Trophoblast cell (in vitro differentiated cells and primary cell): ENCODE results near the gene ZNF512.

ENCODE experiments used
- DNase-seq, 2 donors: peaks; one replicate each; pipeline ENCODE4 v3.0.0-alpha.2; 2016
- H2AFZ ChIP-seq: 2 replicates; pipeline ENCODE4 v1.6.1; 2013; ENCODE audit warnings: low read length, moderate library complexity, mild to moderate bottlenecking; ENCODE audit not compliant: insufficient read depth, poor library complexity
- H2AK5ac ChIP-seq: 2 replicates; pipeline ENCODE4 v1.6.1; 2013; ENCODE audit warnings: mild to moderate bottlenecking, low read length
- H2BK120ac ChIP-seq: 2 replicates; pipeline ENCODE4 v1.6.1; 2013; ENCODE audit warnings: low read length, mild to moderate bottlenecking, moderate library complexity; ENCODE audit not compliant: insufficient read depth, poor library complexity
- H2BK12ac ChIP-seq: 2 replicates; pipeline ENCODE4 v1.6.1; 2013; ENCODE audit warnings: mild to moderate bottlenecking, low read length, moderate library complexity
- H2BK5ac ChIP-seq: 2 replicates; pipeline ENCODE4 v1.6.1; 2013; ENCODE audit warnings: low read length, low read depth, moderate library complexity, mild to moderate bottlenecking; ENCODE audit not compliant: poor library complexity
- H3K14ac ChIP-seq: 2 replicates; pipeline ENCODE4 v1.6.1; 2013; ENCODE audit warnings: mild to moderate bottlenecking, low read length
- H3K18ac ChIP-seq: 2 replicates; pipeline ENCODE4 v1.6.1; 2013; ENCODE audit warnings: mild to moderate bottlenecking, low read length
- H3K23ac ChIP-seq: 2 replicates; pipeline ENCODE4 v1.6.1; 2013; ENCODE audit warnings: low read length
- H3K27ac ChIP-seq: 2 replicates; pipeline ENCODE4 v1.5.1; 2013; ENCODE audit warnings: low read depth, mild to moderate bottlenecking, inconsistent platforms, low read length, moderate library complexity
- H3K27me3 ChIP-seq: 2 replicates; pipeline ENCODE4 v1.6.1; 2013; ENCODE audit warnings: inconsistent platforms, mild to moderate bottlenecking, low read length, moderate library complexity; ENCODE audit not compliant: insufficient read depth
- H3K36me3 ChIP-seq, 2 experiments: 1 replicate in 1 of 2; 2 replicates in 1 of 2; pipeline ENCODE4 v1.6.1; 2013; ENCODE audit warnings: low read length in 2 of 2, mild to moderate bottlenecking in 2 of 2, moderate library complexity in 1 of 2; ENCODE audit not compliant: insufficient read depth in 2 of 2, control insufficient read depth in 1 of 2
- H3K4ac ChIP-seq: 2 replicates; pipeline ENCODE4 v1.6.1; 2013; ENCODE audit warnings: low read depth, mild to moderate bottlenecking, low read length, moderate library complexity
- H3K4me1 ChIP-seq, 2 experiments: 1 replicate in 1 of 2; 2 replicates in 1 of 2; pipeline ENCODE4 v1.6.1; 2013; ENCODE audit warnings: low read length in 2 of 2, mild to moderate bottlenecking in 2 of 2, moderate library complexity in 1 of 2; ENCODE audit not compliant: insufficient read depth in 2 of 2, control insufficient read depth in 1 of 2
- H3K4me2 ChIP-seq: 2 replicates; pipeline ENCODE4 v1.6.1; 2013; ENCODE audit warnings: inconsistent platforms, mild to moderate bottlenecking, low read length, moderate library complexity
- H3K4me3 ChIP-seq: 2 replicates; pipeline ENCODE4 v1.5.1; 2013; ENCODE audit warnings: mild to moderate bottlenecking, low read depth, low read length, inconsistent platforms
- H3K79me1 ChIP-seq: one replicate; pipeline ENCODE4 v1.6.1; 2013; ENCODE audit warnings: low read length
- H3K79me2 ChIP-seq: 2 replicates; pipeline ENCODE4 v1.6.1; 2013; ENCODE audit warnings: low read length, mild to moderate bottlenecking; ENCODE audit not compliant: control insufficient read depth, insufficient read depth, poor library complexity
- H3K9ac ChIP-seq: 2 replicates; pipeline ENCODE4 v1.6.1; 2013; ENCODE audit warnings: mild to moderate bottlenecking, low read length
- H3K9me3 ChIP-seq: 2 replicates; pipeline ENCODE4 v1.6.1; 2013; ENCODE audit warnings: low read depth, mild to moderate bottlenecking, control low read depth, inconsistent platforms, low read length; ENCODE audit not compliant: insufficient read depth
- H4K12ac ChIP-seq: 2 replicates; pipeline ENCODE4 v1.6.1; 2013; ENCODE audit warnings: low read depth, mild to moderate bottlenecking, low read length, moderate library complexity
- H4K8ac ChIP-seq: 2 replicates; pipeline ENCODE4 v1.6.1; 2013; ENCODE audit warnings: low read depth, mild to moderate bottlenecking, low read length, moderate library complexity
- H4K91ac ChIP-seq: one replicate; pipeline ENCODE4 v1.6.1; 2013; ENCODE audit warnings: low read depth, mild to moderate bottlenecking, low read length, moderate library complexity
- WGBS: extraction: QIAGEN DNeasy Blood & Tissue Kit; methylation state at CpG from one replicate; pipeline ENCODE4 v1.1.7; 2013; ENCODE audit warnings: missing lambda C conversion rate; ENCODE audit not compliant: insufficient read length, insufficient coverage; ENCODE audit errors: extremely low coverage; 5-methylcytosine and 5-hydroxymethylcytosine counted together

The ZNF512 gene

GRCh38 chr2:27572439-27572838 lies 10.4 kb upstream of the ZNF512 start:
- peaks cover 2% of the 10 kb centered on the region for H3K27me3 ChIP-seq
- H4K8ac ChIP-seq, result no peak overlapping the region
- no peak overlapping the region for H4K12ac ChIP-seq
- WGBS, result no CpG with 5 or more reads among the region's 2 CpGs
- no peak overlapping the region for H2BK120ac ChIP-seq
- no peak overlapping the region for H3K4me2 ChIP-seq
- no peak overlapping the region for H2BK5ac ChIP-seq
- H3K4ac ChIP-seq, result no peak overlapping the region
- no peaks in the 10 kb centered on the region for H3K4me1 ChIP-seq
- no peak overlapping the region for H3K9ac ChIP-seq
- H3K23ac ChIP-seq, result no peak overlapping the region
- H3K9me3 ChIP-seq, result no peaks in the 10 kb centered on the region
- H3K79me1 ChIP-seq, result no peaks in the 10 kb centered on the region
- no peak overlapping the region for H2AK5ac ChIP-seq
- H3K27ac ChIP-seq, result no peak overlapping the region
- no peak overlapping the region for H3K18ac ChIP-seq
- no peak overlapping the region for H3K14ac ChIP-seq
- H4K91ac ChIP-seq, result no peak overlapping the region
- no peak overlapping the region for H2BK12ac ChIP-seq
- no peak overlapping the region for H2AFZ ChIP-seq
- H3K4me3 ChIP-seq, result no peak overlapping the region
- no peaks in the 10 kb centered on the region for H3K36me3 ChIP-seq
- no peaks in the 10 kb centered on the region for H3K79me2 ChIP-seq
- DNase-seq, result no peak

GRCh38 chr2:27572998-27573429 lies 9.8 kb upstream of the ZNF512 start:
- Histone ChIP-seq H3K27me3 (peaks cover 2% of the 10 kb centered on the region), H3K18ac (no peak overlapping the region), H3K4me1 (no peaks in the 10 kb centered on the region), H4K8ac (no peak overlapping the region), H2AFZ (no peak overlapping the region), H4K12ac (no peak overlapping the region), H3K4me2 (no peak overlapping the region), H3K9ac (no peak overlapping the region), H3K9me3 (no peaks in the 10 kb centered on the region), H3K79me2 (no peaks in the 10 kb centered on the region), H3K36me3 (no peaks in the 10 kb centered on the region), H3K79me1 (no peaks in the 10 kb centered on the region), H2BK12ac (no peak overlapping the region), H2BK5ac (no peak overlapping the region), H3K4ac (no peak overlapping the region), H4K91ac (no peak overlapping the region), H3K4me3 (no peak overlapping the region), H2AK5ac (no peak overlapping the region), H3K23ac (no peak overlapping the region), H3K14ac (no peak overlapping the region), H3K27ac (no peak overlapping the region), H2BK120ac (no peak overlapping the region)
- no peak for DNase-seq
- no CpG with 5 or more reads among the region's 6 CpGs for WGBS

- no CpG with 5 or more reads among the region's 3 CpGs for WGBS
- H3K27me3 ChIP-seq, result peaks cover 2% of the 10 kb centered on the region
- H3K18ac ChIP-seq, result no peak overlapping the region
- H2BK120ac ChIP-seq, result no peak overlapping the region
- no peaks in the 10 kb centered on the region for H3K79me2 ChIP-seq
- H3K9ac ChIP-seq, result no peak overlapping the region
- H2AK5ac ChIP-seq, result no peak overlapping the region
- H2AFZ ChIP-seq, result no peak overlapping the region
- H3K4me3 ChIP-seq, result no peak overlapping the region
- no peaks in the 10 kb centered on the region for H3K36me3 ChIP-seq
- H3K4me1 ChIP-seq, result no peaks in the 10 kb centered on the region
- no peak overlapping the region for H3K4ac ChIP-seq
- no peak overlapping the region for H2BK12ac ChIP-seq
- H4K91ac ChIP-seq, result no peak overlapping the region
- H3K4me2 ChIP-seq, result no peak overlapping the region
- no peak overlapping the region for H4K12ac ChIP-seq
- no peaks in the 10 kb centered on the region for H3K79me1 ChIP-seq
- H3K14ac ChIP-seq, result no peak overlapping the region
- H3K9me3 ChIP-seq, result no peaks in the 10 kb centered on the region
- H2BK5ac ChIP-seq, result no peak overlapping the region
- H3K23ac ChIP-seq, result no peak overlapping the region
- no peak overlapping the region for H3K27ac ChIP-seq
- no peak overlapping the region for H4K8ac ChIP-seq
- DNase-seq, result no peak
Measured at GRCh38 chr2:27573452-27573851, 9.4 kb upstream of the ZNF512 start.

- no peak for DNase-seq
- WGBS, result no CpG with 5 or more reads among the region's 19 CpGs
Measured at GRCh38 chr2:27581417-27582128, 1.3 kb upstream of the ZNF512 start.

More at GRCh38 chr2:27581417-27582128, 1.3 kb upstream of the ZNF512 start:
- no peak overlapping the region for H2BK120ac ChIP-seq
- H2AFZ ChIP-seq, result peak overlapping the region; percentile 41
- peaks cover 4% of the 10 kb centered on the region for H3K79me1 ChIP-seq
- H3K9me3 ChIP-seq, result peaks cover 8% of the 10 kb centered on the region
- no peak overlapping the region for H4K91ac ChIP-seq
- H3K14ac ChIP-seq, result no peak overlapping the region
- H3K4me1 ChIP-seq, result peaks cover 3 to 8% of the 10 kb centered on the region in 2 experiments
- H3K18ac ChIP-seq, result no peak overlapping the region
- H3K23ac ChIP-seq, result no peak overlapping the region
- no peak overlapping the region for H3K4me2 ChIP-seq
- no peak overlapping the region for H2BK5ac ChIP-seq
- no peak overlapping the region for H4K12ac ChIP-seq
- H3K4me3 ChIP-seq, result no peak overlapping the region
- no peak overlapping the region for H3K9ac ChIP-seq
- no peak overlapping the region for H3K27ac ChIP-seq
- H3K36me3 ChIP-seq, result no peaks in the 10 kb centered on the region
- no peaks in the 10 kb centered on the region for H3K27me3 ChIP-seq
- no peaks in the 10 kb centered on the region for H3K79me2 ChIP-seq
- no peak overlapping the region for H2AK5ac ChIP-seq
- H3K4ac ChIP-seq, result no peak overlapping the region
- H2BK12ac ChIP-seq, result no peak overlapping the region
- H4K8ac ChIP-seq, result no peak overlapping the region
